ENCODE results near the gene FAAP100.

Gene FAAP100

DNA sequence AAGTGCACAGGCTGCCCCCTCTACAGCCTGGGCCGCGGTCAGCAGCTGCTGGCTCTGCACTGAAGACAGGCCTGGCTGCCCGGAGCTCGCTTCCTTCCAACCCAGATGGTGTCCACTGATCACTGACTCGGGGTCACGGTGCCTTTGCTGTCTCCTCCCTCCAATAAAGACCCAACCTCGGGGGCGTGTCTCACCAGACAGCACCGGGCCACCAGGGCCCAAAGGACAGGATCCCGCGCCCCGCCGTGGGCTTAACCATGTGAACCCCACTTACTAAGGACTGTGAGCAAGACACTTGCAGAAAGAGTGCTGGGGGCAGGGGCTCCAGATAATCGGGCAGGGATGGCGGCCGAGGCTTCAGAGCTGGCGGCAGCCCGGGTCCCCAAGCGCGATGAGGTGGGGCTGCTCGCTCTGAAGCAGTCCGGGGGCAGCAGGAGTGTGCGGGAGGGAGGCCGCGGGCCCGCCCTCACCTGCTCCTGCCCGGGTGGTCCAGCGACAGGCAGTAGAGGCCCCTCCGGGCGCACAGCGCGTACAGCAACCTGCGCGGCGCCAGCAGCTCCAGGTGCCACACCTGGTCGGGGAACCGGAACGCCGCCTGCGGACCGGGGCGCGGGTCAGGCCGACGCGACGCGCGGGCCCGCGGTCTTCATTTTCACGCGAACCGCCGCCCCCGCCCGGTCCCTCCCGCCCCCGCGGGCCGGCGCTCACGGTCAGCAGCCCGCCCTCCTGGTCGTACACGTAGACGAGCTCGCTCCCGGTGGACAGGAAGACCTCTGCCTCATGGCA lies 502 bp downstream of the FAAP100 start:
- no peak for DNase-seq

GRCh38 chr17:81550830-81551457 lies 1.2 kb downstream of the FAAP100 start:
- no peak for DNase-seq

DNA sequence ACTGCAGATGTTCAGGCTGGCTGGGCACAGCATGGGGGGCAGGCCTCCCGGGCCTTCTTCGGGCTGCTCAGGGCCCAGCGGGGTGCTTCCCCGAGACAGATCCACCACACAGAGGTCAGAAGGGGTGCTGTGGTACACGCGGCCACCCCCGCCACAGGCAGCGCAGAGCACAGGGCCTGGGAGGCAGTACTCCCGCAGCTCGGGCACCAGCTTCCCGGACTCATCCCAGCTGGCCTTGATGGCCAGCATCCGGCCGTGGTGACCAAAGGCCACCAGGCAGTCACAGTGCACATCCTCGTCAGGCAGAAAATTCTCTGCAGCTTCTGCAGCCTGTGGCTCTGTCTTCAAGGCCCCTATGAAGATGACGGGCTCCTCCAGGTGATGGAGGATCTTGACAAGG lies 1.9 kb downstream of the FAAP100 start:
- DNase-seq: no peak

GRCh38 chr17:81549826-81550225 lies 2.3 kb downstream of the FAAP100 start:
- DNase-seq: no peak

GRCh38 chr17:81549031-81549557 lies 3.1 kb downstream of the FAAP100 start:
- no peak for DNase-seq

DNA sequence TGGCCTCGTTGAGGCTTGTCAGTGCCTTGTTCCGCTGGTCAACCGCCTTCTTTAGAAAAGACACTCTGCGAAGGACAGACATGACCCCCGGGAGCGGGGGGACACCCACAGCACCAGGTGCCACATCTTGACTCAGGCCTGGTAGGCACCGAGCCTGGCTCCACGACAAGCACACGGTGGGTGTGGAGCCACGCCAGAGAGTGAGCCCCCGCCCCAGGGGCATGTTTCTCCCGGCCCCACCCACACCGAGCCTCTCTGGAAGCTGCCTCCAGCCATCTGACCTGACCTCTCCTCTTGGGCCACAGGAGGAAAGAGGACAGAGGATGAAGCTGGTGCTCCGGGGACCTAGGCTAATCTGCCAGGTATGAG lies 4.6 kb downstream of the FAAP100 start:
- DNase-seq: no peak

- no peak for DNase-seq
These were observed 5.1 kb downstream of the FAAP100 start for GRCh38 chr17:81546906-81547613.

GRCh38 chr17:81545160-81545949 lies 6.8 kb downstream of the FAAP100 start:
- DNase-seq: no peak

- no peak for DNase-seq
These were observed 7.7 kb downstream of the FAAP100 start for GRCh38 chr17:81544281-81544974.

- no peak for DNase-seq
These were observed 8.4 kb downstream of the FAAP100 start for GRCh38 chr17:81543756-81544155.

- no peak for DNase-seq
These were observed 8.8 kb downstream of the FAAP100 start for GRCh38 chr17:81543339-81543675.

DNA sequence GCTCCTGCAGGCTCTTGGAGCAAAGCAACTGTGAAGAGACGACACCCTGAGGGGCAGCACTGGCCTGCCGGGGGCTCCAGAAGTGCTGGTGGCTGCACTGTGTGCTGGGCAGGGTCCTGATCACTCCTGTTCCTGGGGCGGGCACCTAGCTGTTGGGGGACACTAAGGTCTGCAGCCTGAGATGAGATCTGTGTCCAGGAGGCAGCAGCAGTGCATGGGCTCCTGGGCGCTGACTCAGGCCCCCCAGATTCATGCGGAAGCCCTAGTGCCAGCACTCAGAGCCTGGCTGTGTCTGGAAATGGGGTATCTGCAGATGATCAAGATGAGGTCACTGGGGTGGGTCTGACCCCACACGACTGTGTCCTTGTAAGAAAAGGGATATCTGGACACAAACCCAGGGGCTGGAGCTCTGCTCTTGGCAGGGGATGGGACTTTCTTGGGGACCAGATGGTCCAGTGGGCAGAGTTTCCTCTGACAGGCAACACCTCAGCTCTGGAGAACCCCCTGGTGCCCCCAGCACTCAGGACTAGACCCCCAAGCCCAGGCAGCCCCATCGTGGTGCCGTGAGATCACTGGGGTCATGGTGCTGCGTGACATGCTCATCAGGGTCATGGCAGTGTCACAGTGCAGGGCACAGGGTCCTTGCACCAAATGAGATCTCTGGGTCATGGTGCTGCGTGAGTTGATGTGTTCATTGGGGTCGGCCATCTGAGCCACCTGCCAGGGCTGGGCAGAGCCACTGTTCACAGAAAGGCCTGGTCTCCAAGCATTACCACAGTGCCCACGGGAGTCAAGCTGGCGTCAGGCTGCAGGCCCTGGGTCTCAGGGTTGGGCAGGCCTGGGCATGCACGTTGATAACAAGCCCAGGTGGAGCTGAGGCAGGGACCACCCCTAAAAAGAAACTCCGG lies 9.5 kb downstream of the FAAP100 start:
- no peak for DNase-seq

GRCh38 chr17:81541123-81541522 lies 11.0 kb downstream of the FAAP100 start:
- DNase-seq: no peak

- DNase-seq: no peak
These were observed 11.5 kb downstream of the FAAP100 start for GRCh38 chr17:81540676-81541027.

DNA sequence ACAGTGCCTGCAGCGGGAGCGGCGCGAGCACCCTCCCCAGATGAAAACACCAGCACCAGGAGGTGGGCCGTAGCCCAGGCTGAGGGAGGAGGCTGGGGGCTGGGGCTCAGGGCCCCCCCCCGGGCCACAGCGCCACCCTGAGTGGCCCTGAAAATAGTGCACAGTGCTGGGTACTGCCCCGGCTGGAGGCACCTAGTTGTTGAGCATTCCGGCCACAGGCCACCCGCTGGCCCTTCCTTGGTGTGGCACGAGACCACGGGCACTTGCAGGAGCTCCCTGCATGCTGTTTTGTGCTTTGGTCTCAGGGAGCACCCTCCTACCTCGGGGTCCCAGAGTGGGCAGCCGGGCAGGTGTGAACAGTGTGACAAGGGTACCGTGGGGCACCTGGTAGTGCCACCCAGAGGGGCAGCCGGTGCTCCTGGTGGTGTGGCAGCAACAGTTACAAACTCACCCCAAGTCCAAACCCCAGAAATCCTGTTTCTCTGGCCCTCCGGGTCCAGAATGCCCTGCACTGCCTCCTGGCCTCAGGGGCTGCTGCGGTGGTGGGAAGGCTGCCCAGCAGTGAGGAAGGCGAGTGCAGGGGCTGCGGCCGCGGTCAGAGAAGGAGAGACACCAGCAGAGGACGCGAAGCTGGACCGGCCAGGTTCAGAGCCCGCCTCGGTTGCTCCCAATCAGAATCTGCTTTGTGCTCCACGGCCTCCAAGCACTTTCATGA lies 12.0 kb downstream of the FAAP100 start:
- DNase-seq: no peak

- no peak for DNase-seq
These were observed 12.6 kb downstream of the FAAP100 start for GRCh38 chr17:81539571-81539900.

- no peak for DNase-seq
These were observed 13.2 kb downstream of the FAAP100 start for GRCh38 chr17:81538651-81539570.

- DNase-seq: peak; percentile 45
These were observed 14.1 kb downstream of the FAAP100 start for GRCh38 chr17:81537856-81538555.

DNA sequence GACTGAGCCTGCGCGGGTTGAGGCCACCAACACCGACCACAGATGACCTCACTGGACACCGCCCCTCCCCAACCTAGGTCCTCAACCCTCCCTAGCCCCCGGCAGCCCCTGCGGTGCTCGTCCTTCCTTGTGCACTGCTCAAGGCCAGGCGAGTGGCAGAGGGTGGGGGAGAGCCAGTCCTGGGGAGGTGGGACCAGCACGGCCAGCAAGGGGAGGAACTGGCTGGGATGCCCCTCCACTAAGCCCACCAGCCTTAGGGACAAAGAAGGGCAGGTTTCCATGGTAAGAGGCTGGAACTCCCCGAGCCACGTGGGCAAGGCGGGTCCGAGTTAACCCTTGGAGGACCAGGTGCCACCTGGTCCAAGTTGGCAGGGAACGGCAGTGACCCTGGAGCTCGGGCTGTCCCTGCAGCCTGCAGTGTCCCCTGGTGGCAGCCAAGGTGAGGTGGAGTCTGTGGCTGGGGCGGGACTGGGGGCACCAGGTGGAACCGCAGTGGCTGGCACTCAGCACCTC lies 14.8 kb downstream of the FAAP100 start:
- no peak for DNase-seq
